A673 (cell line): ENCODE results near the gene SND1. TPM values are rescaled to one million over a fixed set of nuclear protein-coding genes. Genes with fewer than 3 reads are reported as not detected.

Experiments used
- BruUV-seq: library from RNA; stranded (reverse); fragments of 400-500 nt; replicated peaks from 2 replicates; lab custom pipeline; 2021; lab: Mats Ljungman, UMichigan
- CTCF ChIA-PET: fragments of 300-600 bp; sonication (Branson Sonifier 250); formaldehyde crosslinking; loops from one replicate; lab custom pipeline; 2022; ENCODE audit warnings: antibody characterized with exemption; lab: Charles Lee
- POLR2A ChIA-PET: fragments of 300-600 bp; sonication (Branson Sonifier 250); formaldehyde crosslinking; loops from one replicate; lab custom pipeline; 2022; ENCODE audit warnings: antibody characterized with exemption; ENCODE audit not compliant: low non-redundant PET; lab: Charles Lee
- DNase-seq: peaks from one replicate; pipeline ENCODE4 v3.0.0-alpha.2; 2015; ENCODE audit warnings: low spot score
- H3K27ac ChIP-seq: fragments of 200-600 bp; sonication (generic); 2 replicates; pipeline ENCODE4 v1.5.1; 2016; ENCODE audit warnings: mixed run types, low read depth, mild to moderate bottlenecking, mixed read lengths, antibody characterized with exemption, low read length; ENCODE audit not compliant: poor library complexity, severe bottlenecking
- H3K27me3 ChIP-seq: fragments of 200-600 bp; sonication (generic); replicated peaks from 2 replicates; pipeline ENCODE4 v1.6.1; 2017; ENCODE audit warnings: mixed run types, low read depth, mild to moderate bottlenecking, mixed read lengths, antibody characterized with exemption, low read length; ENCODE audit not compliant: insufficient read depth, poor library complexity
- H3K36me3 ChIP-seq: fragments of 200-600 bp; sonication (generic); 2 replicates; pipeline ENCODE4 v1.6.1; 2016; ENCODE audit warnings: mixed run types, mild to moderate bottlenecking, mixed read lengths, antibody characterized with exemption, low read length; ENCODE audit not compliant: insufficient read depth, poor library complexity, severe bottlenecking
- H3K4me1 ChIP-seq: fragments of 200-600 bp; sonication (generic); 2 replicates; pipeline ENCODE4 v1.6.1; 2017; ENCODE audit warnings: mixed run types, mild to moderate bottlenecking, mixed read lengths, antibody characterized with exemption, low read length; ENCODE audit not compliant: insufficient read depth, poor library complexity, severe bottlenecking
- H3K4me3 ChIP-seq: fragments of 200-600 bp; sonication (generic); 2 replicates; pipeline ENCODE4 v1.5.1; 2016; ENCODE audit warnings: low read depth, mixed run types, mild to moderate bottlenecking, mixed read lengths, low read length; ENCODE audit not compliant: poor library complexity, severe bottlenecking
- H3K9me3 ChIP-seq: fragments of 200-600 bp; sonication (generic); 2 replicates; pipeline ENCODE4 v1.6.1; 2016; ENCODE audit warnings: mixed run types, low read depth, mild to moderate bottlenecking, mixed read lengths, antibody characterized with exemption, low read length; ENCODE audit not compliant: poor library complexity, severe bottlenecking
- CTCF ChIP-seq: fragments of 300-800, 200-600 bp; sonication (generic); conservative IDR thresholded peaks from 2 replicates; pipeline ENCODE4 v1.5.1; 2017; ENCODE audit warnings: low read depth, mild to moderate bottlenecking, antibody characterized with exemption, low read length, moderate library complexity, mixed read lengths
- EZH2 ChIP-seq: fragments of 200-600 bp; sonication (generic); IDR thresholded peaks from 2 replicates; pipeline ENCODE4 v1.6.1; 2017; ENCODE audit warnings: borderline replicate concordance, low read depth, mild to moderate bottlenecking, mixed read lengths, antibody characterized with exemption, low read length; ENCODE audit not compliant: poor library complexity, severe bottlenecking
- intact Hi-C: fragments of 100-400 bp; cut with micrococcal nuclease; formaldehyde crosslinking; loops from one replicate; pipeline ENCODE4 v1.10.0; 2022; ENCODE audit not compliant: unreplicated experiment
- total RNA-seq: library from RNA; stranded (reverse); gene quantifications from 2 replicates; pipeline ENCODE4 v1.2.3, GENCODE V29; 2021

SND1 gene
- total RNA-seq, 1 experiment from 2014 or later: 177 TPM

DNA sequence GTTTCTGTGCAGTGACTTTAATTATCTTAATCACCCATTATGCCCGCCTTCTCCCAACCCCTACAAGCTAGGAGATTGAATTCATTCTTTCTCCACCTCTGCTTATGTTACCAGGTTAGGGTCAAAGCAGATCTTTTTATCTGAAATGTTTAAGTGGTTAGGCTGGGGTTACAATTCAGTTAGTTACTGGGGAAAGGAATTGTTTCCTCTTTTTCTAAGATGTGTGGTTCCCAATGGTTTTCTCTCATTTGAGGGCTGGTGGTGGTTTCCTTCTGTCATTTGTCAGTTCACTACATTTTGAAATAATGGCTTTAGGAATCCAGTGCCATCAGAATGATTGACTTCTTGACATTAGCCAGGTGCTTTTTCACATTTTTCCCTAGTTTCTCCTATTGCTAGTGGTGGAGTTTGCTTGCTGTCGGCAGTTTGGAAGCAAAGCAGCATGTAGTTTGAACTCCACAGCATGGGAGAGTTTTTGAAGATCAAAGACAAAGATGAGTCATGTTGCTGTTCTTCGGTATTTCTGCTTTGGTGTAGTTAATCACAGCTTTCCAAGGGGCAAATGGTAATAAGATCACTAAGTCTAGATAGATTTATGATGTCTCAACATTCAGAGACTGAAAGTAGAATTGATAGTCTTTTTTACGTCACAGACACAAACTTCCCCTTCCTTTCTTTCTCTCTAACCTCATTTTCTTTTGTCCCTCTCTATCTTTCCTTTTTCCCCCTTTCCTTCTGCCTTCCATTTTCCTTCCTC, 168.2 kb downstream of the SND1 start:
- ChIA-PET CTCF (no interaction called here), POLR2A (no interaction called here)
- Histone ChIP-seq H3K4me3 (no peak overlapping the region), H3K27me3 (no peaks in the 10 kb centered on the region), H3K4me1 (peaks cover 27% of the 10 kb centered on the region), H3K9me3 (no peaks in the 10 kb centered on the region), H3K27ac (no peak overlapping the region), H3K36me3 (no peaks in the 10 kb centered on the region)
- no TSS peak for BruUV-seq
- intact Hi-C loops: no loop called here
- DNase-seq: peak; percentile 74
- TF ChIP-seq EZH2: no peak
- TF ChIP-seq CTCF: no peak

GRCh38 chr7:127820732-127821085, 168.7 kb downstream of the SND1 start:
- TF ChIP-seq CTCF (no peak), EZH2 (no peak)
- H3K9me3 ChIP-seq: no peaks in the 10 kb centered on the region
- H3K36me3 ChIP-seq: no peaks in the 10 kb centered on the region
- H3K27ac ChIP-seq: no peak overlapping the region
- CTCF ChIA-PET: no interaction called here
- intact Hi-C loops: no loop called here
- no TSS peak for BruUV-seq
- no peaks in the 10 kb centered on the region for H3K27me3 ChIP-seq
- no peak overlapping the region for H3K4me3 ChIP-seq
- POLR2A ChIA-PET: no interaction called here
- no peak for DNase-seq
- peaks cover 27% of the 10 kb centered on the region for H3K4me1 ChIP-seq

DNA sequence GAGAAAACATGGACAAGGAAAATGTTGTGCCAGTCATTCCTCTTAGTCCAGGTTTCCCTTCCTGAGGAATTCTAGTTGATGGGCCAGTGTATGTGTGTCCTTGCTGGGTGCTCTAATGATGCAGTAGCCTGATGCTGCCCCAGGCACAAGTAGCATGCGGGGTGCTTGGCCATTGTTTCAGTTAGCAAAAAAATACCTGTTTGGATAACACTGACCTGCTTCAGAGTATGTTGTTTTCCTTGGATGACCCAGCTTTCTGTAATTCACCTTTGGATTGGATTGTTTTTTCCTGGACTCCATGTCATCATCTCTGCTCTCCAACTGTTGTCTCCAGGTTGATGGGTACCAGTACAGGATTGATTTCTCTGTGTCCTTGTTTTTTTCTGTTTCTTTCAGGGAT, 169.2 kb downstream of the SND1 start:
- Histone ChIP-seq H3K4me1 (peaks cover 27% of the 10 kb centered on the region), H3K9me3 (no peaks in the 10 kb centered on the region), H3K27ac (no peak overlapping the region), H3K36me3 (no peaks in the 10 kb centered on the region), H3K27me3 (no peaks in the 10 kb centered on the region), H3K4me3 (no peak overlapping the region)
- POLR2A ChIA-PET: no interaction called here
- TF ChIP-seq CTCF (no peak), EZH2 (no peak)
- no peak for DNase-seq
- intact Hi-C loops: no loop called here
- BruUV-seq: no TSS peak
- CTCF ChIA-PET: no interaction called here
